Myocyte (in vitro differentiated cells): ENCODE measurements around the gene ST8SIA6. TPM values are rescaled to one million over a fixed set of nuclear protein-coding genes. Genes with fewer than 3 reads are reported as not detected.
A peak's percentile ranks its signal among the peaks of the same experiment; 100 is the strongest.

Experiments used
- DNase-seq: peaks from one replicate; pipeline ENCODE4 v3.0.0-alpha.2; 2012; ENCODE audit warnings: low read depth
- total RNA-seq: library from RNA; depleted of rRNA; stranded (reverse); fragments of >200 nt; gene quantifications from 2 replicates; pipeline ENCODE4 v1.2.3, GENCODE V29; 2014

ST8SIA6 gene
- total RNA-seq, 1 donor from 2014 or later: not detected

DNA sequence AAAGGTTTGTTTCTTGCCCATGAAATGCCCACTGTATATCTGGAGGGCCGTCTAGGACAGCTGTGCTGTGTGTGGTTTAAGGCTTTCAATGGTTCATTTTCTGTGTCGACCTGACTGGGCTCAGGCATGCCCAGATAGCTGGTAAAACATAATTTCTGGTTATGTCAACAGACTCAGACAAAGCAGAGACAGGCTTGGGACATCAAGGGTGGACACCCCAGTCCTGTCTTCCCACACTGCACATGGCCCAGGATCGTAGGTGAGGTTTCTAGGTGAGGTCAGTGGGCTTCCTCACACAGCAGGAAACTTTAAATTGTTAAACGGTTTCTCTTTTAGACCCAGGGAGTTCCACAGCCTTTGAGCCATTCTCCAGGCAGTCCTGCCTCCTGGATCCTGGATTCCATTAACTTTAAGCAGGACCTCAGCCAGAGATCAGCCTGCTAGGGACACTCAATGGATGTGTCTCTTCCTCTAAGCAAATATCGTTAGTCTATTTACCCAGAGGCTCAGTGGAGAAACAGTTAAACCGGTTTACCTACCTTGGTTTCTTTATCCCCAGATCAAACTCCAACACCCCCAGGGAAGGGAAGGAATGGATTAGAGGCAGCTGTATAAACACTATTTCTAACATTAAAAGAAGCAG lies 66.4 kb downstream of the ST8SIA6 start:
- DNase-seq: no peak

DNA sequence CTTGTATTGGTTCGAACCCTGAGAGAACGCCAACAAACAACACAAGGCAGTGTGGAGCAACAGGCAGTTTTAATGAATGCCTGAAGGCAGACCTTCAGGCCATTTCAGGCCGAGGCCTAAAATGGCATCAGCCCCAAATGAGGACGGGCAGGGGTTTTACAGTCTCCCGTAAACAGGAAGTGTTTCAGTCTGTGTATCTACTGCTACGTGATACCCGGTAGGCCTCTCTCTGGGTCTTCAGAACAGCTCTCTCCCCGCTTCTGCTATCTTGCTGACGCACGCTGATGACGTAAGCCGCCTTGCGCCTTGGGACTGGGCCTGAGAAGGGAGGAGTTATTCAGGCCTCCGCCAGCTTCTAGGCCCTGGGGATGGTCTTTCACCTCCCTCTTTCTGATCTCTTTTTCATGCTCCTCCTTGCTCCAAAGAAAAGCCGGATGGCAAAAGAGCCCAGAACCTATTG lies 67.7 kb downstream of the ST8SIA6 start:
- no peak for DNase-seq

GRCh38 chr10:17386021-17386420 lies 68.4 kb downstream of the ST8SIA6 start:
- no peak for DNase-seq

DNA sequence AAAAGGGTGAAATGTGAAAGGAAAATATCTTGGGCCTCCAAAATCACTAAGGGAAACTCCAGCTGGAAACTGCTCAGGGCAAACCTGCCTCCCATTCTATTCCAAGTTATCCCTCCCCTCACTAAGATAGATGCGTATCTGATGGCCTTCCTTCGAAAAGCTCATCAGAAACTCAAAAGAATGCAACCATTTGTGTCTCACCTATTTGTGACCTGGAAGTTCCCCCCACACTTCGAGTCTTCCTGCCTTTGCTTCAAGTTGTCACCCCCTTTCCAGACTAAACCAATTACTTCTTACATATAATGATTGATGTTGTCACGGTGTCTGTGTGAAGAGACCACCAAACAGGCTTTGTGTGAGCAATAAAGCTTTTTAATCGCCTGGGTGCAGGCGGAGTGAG lies 69.3 kb downstream of the ST8SIA6 start:
- DNase-seq: no peak

DNA sequence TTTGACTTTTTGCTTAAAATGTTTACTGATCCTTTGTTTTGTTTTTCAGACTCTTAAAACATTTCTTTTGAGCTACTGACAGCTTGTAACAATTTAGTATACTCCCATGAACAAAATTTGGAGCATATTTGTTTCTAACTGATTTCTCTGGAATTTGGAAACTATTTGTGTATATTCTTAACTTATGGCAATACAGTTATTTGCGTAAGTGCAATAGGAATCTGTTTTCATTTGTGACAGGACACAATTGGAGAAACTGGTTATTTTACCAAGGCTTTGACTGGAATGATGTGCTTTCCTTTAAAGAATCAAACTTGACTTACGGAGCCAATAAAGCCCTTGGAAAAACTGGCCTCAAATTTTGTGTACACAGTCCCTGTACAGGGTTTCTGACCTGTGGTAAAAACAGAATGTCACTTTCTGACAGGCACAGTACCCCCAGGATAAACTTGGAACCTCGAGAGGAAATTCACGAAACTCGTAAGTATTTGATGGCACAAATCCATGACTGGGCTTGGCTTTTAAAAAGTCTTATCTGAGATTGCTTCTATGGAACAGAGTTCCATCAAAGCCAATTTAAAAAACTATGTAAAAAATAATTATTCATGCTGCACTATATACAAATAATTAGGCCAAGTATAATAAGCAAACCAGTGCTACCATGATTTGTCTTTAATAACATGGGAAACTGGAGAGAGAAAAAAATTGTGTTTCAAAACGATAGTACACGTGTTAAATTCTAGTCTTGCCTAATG lies 70.4 kb downstream of the ST8SIA6 start:
- DNase-seq: no peak

DNA sequence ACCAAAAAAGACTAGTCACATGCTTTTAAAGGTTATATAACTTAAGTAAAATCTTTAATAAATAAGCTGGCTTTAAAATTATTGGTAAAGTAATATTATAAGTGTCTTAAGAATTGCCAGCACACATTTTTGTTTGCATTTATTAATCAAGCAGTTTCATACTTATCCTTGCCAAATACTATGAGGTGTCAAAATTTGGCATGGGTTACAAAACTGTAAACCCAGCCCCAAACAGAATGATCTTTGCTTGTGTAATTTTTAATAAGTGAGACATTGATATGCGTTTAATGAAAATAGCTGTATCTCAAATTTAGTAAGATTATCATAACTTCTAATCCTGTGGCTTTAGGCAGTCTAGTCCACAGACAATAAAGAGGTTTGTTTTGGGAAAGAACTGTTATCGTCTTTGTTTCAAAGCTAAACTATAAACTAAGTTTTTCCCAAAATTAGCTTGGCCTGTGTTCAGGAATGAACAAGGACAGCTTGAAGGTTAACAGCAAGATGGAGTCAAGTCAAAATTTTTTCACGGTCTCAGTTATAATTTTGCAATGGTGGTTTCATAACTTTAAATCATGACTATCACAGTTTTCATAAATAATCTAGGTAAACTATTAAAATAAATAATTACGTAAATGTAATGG lies 72.8 kb downstream of the ST8SIA6 start:
- DNase-seq: no peak

GRCh38 chr10:17380888-17381287 lies 73.5 kb downstream of the ST8SIA6 start:
- no peak for DNase-seq

GRCh38 chr10:17380016-17380415 lies 74.4 kb downstream of the ST8SIA6 start:
- DNase-seq: no peak

DNA sequence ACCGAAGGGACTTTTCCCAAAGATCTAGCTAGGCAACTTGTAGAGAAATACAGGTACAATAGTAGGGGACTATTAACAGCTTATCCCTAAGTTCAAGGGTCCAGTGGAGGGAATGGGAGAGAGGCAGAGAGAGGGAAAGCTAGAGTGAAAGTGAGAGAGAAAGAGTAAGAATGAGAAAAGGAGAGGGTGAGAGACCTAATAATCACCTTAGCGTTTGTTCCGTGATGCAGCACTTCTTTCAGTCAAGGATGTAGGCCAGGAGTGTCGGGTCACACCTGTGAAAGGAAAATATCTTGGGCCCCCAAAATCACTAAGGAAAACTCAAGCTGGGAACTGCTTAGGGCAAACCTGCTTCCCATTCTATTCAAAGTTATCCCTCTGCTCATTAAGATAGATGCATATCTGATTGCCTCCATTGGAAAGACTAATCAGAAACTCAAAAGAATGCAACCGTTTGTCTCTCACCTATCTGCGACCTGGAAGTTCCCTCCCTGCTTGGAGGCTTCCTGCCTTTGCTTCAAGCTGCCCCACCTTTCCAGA lies 75.2 kb downstream of the ST8SIA6 start:
- DNase-seq: no peak

DNA sequence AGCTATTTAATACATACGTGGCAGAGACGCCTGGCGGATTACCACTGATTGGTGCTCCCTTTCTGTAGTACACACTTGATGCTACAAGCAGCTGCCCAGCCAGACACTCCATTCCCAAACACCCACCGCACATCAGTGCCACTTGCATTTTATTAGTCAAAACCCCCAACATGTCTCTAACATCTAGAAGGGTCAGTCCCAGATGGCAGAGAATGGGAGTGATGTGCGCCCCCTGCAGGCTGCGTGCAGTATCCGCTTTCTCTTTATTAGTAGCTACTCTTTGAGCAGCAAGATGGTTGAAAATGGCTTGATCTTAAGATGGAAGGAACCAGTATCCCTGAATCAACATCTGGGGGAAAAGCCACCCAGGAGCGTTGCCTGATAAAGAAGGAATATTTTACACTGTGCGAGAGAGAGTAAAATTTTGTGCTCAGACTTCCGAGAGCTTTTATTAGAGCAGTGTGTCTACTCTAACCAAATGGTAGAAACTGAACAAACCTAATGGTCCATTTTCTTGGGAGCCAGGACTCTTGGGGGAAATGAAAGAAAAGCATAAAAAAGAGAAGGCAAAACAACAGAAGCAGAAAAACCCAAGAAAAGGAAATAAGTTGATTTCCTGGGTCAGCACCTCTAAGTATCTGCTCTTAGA lies 78.3 kb downstream of the ST8SIA6 start:
- DNase-seq: peak; percentile 3

- DNase-seq: no peak
These were observed 85.6 kb downstream of the ST8SIA6 start for GRCh38 chr10:17368708-17369272.

GRCh38 chr10:17366705-17367104 lies 87.7 kb downstream of the ST8SIA6 start:
- DNase-seq: no peak

GRCh38 chr10:17365402-17365801 lies 89.0 kb downstream of the ST8SIA6 start:
- DNase-seq: no peak

DNA sequence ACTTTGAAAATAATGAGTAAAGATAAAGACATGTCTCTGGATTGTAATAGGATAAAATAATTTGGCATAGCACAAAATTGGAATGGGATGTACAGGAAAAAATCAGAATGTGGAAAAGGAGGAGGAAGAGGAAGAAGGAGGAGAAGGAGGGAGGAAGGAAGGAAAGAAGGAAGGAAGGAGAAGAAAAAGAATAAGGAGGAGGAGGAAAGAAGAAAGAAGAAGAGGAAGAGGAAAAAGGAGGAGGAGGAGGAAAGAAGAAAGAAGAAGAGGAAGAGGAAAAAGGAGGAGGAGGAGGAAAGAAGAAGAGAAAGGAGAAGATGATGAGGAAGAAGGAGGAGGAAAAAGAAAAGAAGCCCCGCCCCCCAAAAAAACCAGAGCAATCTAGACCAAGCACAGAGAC lies 95.9 kb downstream of the ST8SIA6 start:
- no peak for DNase-seq

DNA sequence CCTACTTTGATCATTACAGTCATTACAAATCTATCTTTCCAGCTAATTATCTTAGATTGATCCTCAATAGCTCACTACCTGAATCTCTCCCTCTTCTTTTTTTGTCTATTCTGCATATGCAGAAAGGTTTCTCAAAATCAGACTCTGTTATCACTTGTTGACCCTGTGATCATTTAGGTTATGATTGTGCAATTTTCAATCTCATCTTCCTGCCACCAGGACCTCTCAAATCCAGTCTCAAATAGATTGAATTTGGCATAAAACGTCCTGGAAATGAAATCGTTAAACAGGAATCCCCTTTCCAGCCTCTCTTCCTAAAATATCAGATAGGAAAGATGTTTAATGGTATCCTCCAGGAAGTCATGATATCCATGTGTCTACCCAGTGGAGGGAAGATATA lies 96.6 kb downstream of the ST8SIA6 start:
- no peak for DNase-seq

- no peak for DNase-seq
These were observed 97.6 kb downstream of the ST8SIA6 start for GRCh38 chr10:17356820-17357219.

- DNase-seq: no peak
These were observed 99.6 kb downstream of the ST8SIA6 start for GRCh38 chr10:17354781-17355180.

DNA sequence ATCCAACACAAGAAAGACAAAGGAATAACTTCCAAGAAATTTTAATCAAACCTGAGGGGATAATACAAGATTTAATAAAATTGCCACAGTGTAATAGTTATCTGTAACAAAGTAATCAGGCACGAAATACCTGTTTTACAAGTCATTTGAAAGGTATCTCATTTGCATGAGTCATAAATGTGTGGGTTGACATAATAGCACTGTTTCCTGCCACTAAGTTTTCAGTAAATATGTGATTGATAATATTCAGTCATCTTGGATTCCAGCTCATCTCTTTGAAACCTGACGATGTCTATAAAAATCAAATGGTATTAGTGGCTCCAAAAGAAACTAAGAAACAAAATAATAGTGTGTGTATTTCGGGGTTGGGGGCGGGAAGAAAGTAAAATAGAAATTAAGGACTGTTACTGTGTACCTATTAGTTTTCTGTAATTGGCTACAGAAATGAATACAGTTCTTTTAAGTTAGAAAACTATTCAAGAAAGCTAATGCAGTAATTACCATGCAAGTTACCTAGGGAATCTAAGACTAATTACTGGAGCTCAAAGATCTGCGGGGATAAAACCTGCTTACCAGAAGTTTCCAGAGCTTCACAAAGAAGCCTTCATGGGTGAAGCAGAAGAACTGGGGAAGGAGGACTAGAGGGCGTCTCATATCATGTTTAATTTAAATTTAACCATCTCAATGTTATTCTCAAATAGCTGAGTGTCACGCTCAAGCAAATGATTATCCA lies 100.7 kb downstream of the ST8SIA6 start:
- no peak for DNase-seq

GRCh38 chr10:17352583-17352982 lies 101.8 kb downstream of the ST8SIA6 start:
- DNase-seq: no peak

GRCh38 chr10:17351506-17351905 lies 102.9 kb downstream of the ST8SIA6 start:
- DNase-seq: no peak

- DNase-seq: no peak
These were observed 104.7 kb downstream of the ST8SIA6 start for GRCh38 chr10:17349717-17350116.
